IPS-18a (cell line): ENCODE data around the gene ATP5MG.
A peak's percentile ranks its signal among the peaks of the same experiment; 100 is the strongest.
"Not testable (repeated sequence)": the region's sequence is repeated elsewhere in the genome, so short reads cannot be mapped to it uniquely, and the experiment has no call there.

Experiments used
- H3K27ac ChIP-seq: one replicate; pipeline ENCODE4 v1.5.1; 2013; ENCODE audit warnings: low read length
- H3K27me3 ChIP-seq: one replicate; pipeline ENCODE4 v1.6.1; 2013; ENCODE audit warnings: mild to moderate bottlenecking, low read length; ENCODE audit not compliant: control insufficient read depth, insufficient read depth
- H3K36me3 ChIP-seq: one replicate; pipeline ENCODE4 v1.6.1; 2013; ENCODE audit warnings: low read depth, low read length; ENCODE audit not compliant: control insufficient read depth
- H3K4me1 ChIP-seq: one replicate; pipeline ENCODE4 v1.6.1; 2013; ENCODE audit warnings: low read depth, low read length; ENCODE audit not compliant: control insufficient read depth
- H3K4me3 ChIP-seq: one replicate; pipeline ENCODE4 v1.5.1; 2013; ENCODE audit warnings: low read length
- H3K9ac ChIP-seq: one replicate; pipeline ENCODE4 v1.6.1; 2013; ENCODE audit warnings: mild to moderate bottlenecking, low read length, moderate library complexity
- H3K9me3 ChIP-seq: one replicate; pipeline ENCODE4 v1.6.1; 2013; ENCODE audit warnings: low read depth, low read length; ENCODE audit not compliant: control insufficient read depth

ATP5MG gene

DNA sequence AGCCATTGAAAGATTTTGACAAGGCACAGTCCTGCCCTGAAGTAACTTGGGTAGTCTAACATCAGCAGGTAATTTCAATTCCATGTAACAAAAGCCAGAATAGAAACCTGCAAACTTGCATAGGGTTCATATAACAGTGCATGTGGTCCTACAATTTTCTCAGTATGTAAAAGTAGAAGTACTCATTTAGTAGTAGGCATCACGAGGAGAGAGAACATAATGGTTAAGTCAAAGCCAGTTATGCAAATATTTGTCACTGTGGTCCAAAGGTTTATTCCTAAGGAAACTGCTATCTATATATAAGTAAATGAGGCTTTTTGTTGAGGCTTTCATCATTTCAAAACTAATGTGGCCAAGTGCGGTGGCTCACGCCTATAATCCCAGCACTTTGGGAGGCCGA lies 10.1 kb downstream of the ATP5MG start:
- Histone ChIP-seq H3K4me3 (no peak overlapping the region), H3K4me1 (peaks cover 13% of the 10 kb centered on the region), H3K36me3 (peaks cover 32% of the 10 kb centered on the region), H3K27ac (no peak overlapping the region), H3K27me3 (no peaks in the 10 kb centered on the region), H3K9me3 (no peaks in the 10 kb centered on the region), H3K9ac (no peak overlapping the region)

- H3K4me3 ChIP-seq = no peak overlapping the region
- peaks cover 13% of the 10 kb centered on the region for H3K4me1 ChIP-seq
- H3K27ac ChIP-seq = no peak overlapping the region
- H3K9me3 ChIP-seq = no peaks in the 10 kb centered on the region
- H3K27me3 ChIP-seq = no peaks in the 10 kb centered on the region
- H3K9ac ChIP-seq = no peak overlapping the region
- H3K36me3 ChIP-seq = peaks cover 20% of the 10 kb centered on the region
Observed at GRCh38 chr11:118412921-118413320, 11.5 kb downstream of the ATP5MG start.

- Histone ChIP-seq H3K9me3 (no peaks in the 10 kb centered on the region), H3K27ac (peak overlapping the region; percentile 17), H3K27me3 (no peaks in the 10 kb centered on the region), H3K36me3 (no peaks in the 10 kb centered on the region), H3K9ac (no peak overlapping the region), H3K4me1 (peaks cover 13% of the 10 kb centered on the region), H3K4me3 (no peak overlapping the region)
Observed at GRCh38 chr11:118415062-118415738, 13.8 kb downstream of the ATP5MG start.

- no peaks in the 10 kb centered on the region for H3K9me3 ChIP-seq
- H3K9ac ChIP-seq = no peak overlapping the region
- H3K4me1 ChIP-seq = peaks cover 13% of the 10 kb centered on the region
- no peaks in the 10 kb centered on the region for H3K36me3 ChIP-seq
- H3K27me3 ChIP-seq = no peaks in the 10 kb centered on the region
- no peak overlapping the region for H3K4me3 ChIP-seq
- H3K27ac ChIP-seq = peak overlapping the region; percentile 17
Observed at GRCh38 chr11:118415739-118416068, 14.3 kb downstream of the ATP5MG start.

DNA sequence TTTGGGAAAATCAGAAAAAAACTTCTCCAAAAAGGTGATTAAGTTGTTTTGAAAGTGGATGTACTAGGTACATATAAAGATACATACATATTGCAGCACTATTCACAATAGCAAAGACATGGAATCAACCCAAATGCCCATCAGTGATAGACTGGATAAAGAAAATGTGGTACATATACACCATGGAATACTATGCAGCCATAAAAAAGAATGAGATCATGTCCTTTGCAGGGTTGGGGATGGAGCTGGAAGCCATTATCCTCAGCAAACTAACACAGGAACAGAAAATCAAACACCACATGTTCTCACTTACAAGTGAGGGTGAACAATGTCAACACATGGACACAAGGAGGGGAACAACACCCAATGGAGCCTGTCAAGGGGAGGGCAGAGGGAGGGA lies 15.5 kb downstream of the ATP5MG start:
- H3K9ac ChIP-seq, H3K27ac ChIP-seq, H3K4me3 ChIP-seq, H3K36me3 ChIP-seq, H3K9me3 ChIP-seq, H3K27me3 ChIP-seq: not testable (repeated sequence)
- peaks cover 13% of the 10 kb centered on the region for H3K4me1 ChIP-seq

DNA sequence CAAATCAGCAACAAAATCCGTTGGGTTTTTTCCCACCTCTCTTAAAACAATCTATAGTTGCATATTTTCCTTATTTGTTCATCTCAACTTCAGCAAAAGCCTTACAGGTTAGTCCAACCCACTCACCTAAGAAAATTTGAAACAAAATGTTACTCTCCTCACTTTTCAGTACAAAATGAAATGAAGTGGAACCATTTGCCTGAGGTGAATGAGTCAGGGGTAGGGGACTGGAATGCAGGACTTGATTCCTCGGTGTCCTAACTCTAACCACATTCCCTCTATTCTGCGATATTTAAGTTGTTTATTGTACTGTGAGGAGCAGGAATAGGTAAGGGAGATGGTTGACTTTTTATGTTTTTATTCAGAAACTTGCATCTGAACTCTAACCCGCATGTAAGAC lies 16.4 kb downstream of the ATP5MG start:
- Histone ChIP-seq H3K9me3 (no peaks in the 10 kb centered on the region), H3K27ac (no peak overlapping the region), H3K36me3 (no peaks in the 10 kb centered on the region), H3K4me3 (no peak overlapping the region), H3K4me1 (peaks cover 13% of the 10 kb centered on the region), H3K9ac (no peak overlapping the region), H3K27me3 (no peaks in the 10 kb centered on the region)

DNA sequence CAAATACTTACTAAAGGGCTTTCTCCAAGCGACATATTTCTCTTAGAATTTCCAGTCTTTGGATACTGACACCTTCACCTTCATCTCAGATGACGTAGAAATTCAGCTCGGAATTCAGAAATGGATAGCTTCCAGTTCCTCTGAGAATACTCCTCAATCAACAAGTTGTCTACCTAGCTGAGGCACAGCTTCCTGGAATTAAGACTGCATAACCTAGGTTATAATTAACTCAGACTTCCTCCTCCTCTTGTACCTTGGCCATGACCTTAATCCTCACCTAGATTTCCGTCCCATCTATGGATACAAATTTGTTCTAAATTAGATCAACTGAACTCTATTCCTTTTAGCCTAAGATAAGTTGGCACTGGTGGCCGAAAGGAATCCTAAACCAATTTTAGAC lies 17.4 kb downstream of the ATP5MG start:
- Histone ChIP-seq H3K4me3 (no peak overlapping the region), H3K27ac (no peak overlapping the region), H3K9me3 (no peaks in the 10 kb centered on the region), H3K4me1 (peaks cover 13% of the 10 kb centered on the region), H3K9ac (no peak overlapping the region), H3K36me3 (no peaks in the 10 kb centered on the region), H3K27me3 (no peaks in the 10 kb centered on the region)

DNA sequence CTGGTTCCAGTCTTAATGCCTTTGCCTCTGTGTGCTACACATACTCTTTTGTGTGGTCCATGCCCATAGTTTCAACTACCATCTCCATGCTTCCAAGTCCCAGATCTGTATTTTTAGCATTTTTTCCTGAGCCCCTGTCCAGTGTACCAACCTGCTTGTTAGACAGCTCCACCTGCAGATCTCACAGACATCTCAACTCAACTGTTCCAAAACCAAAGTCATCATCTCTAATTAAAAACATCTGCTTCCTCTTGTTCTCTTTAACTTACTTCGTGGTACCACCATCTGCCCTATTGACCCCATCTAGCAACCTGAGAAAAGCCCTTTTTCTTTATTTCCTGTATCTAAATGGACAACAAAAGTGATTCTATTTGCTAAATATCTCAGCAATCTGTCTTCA lies 26.3 kb downstream of the ATP5MG start:
- H3K27ac ChIP-seq = no peak overlapping the region
- no peaks in the 10 kb centered on the region for H3K36me3 ChIP-seq
- H3K4me1 ChIP-seq = no peaks in the 10 kb centered on the region
- H3K9me3 ChIP-seq = no peaks in the 10 kb centered on the region
- H3K27me3 ChIP-seq = no peaks in the 10 kb centered on the region
- H3K9ac ChIP-seq = no peak overlapping the region
- H3K4me3 ChIP-seq = no peak overlapping the region

GRCh38 chr11:118430956-118431355 lies 29.6 kb downstream of the ATP5MG start:
- no peak overlapping the region for H3K27ac ChIP-seq

DNA sequence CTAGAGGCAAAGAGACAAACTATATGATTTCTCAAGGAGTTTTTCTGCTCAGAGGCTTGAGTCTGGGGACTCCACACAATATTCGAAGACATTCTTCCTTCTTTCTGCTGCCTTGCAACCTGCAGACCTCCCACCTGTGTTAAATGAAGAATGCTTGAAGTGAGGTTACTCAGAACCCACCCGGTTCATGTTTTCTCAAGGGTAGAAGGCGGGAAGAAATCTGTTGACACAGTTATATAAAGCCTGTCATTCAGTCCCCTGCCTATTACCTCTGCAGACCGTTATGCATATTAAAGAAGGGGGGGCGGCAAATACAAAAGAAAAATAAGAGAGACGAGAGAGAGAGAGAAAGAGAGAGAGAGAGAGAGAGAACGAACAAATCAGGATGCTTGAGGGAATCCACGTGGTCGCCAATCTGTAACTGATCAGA lies 32.7 kb downstream of the ATP5MG start:
- Histone ChIP-seq H3K36me3 (peaks cover under 1% of the 10 kb centered on the region), H3K27ac (no peak overlapping the region), H3K9me3 (no peaks in the 10 kb centered on the region), H3K4me1 (peaks cover 14% of the 10 kb centered on the region), H3K4me3 (peak overlapping the region; percentile 84), H3K27me3 (peaks cover 6% of the 10 kb centered on the region), H3K9ac (peak overlapping the region; percentile 89)

More at GRCh38 chr11:118430956-118431355, 29.6 kb downstream of the ATP5MG start:
- H3K4me3 ChIP-seq = no peak overlapping the region
- H3K9me3 ChIP-seq = no peaks in the 10 kb centered on the region
- H3K27me3 ChIP-seq = peaks cover 6% of the 10 kb centered on the region
- H3K9ac ChIP-seq = no peak overlapping the region
- H3K36me3 ChIP-seq = no peaks in the 10 kb centered on the region
- H3K4me1 ChIP-seq = peaks cover 6% of the 10 kb centered on the region

- Histone ChIP-seq H3K9ac (peak overlapping the region; percentile 89), H3K27me3 (peaks cover 6% of the 10 kb centered on the region), H3K9me3 (no peaks in the 10 kb centered on the region), H3K27ac (peak overlapping the region; percentile 11), H3K4me1 (peaks cover 20% of the 10 kb centered on the region), H3K4me3 (peak overlapping the region; percentile 84), H3K36me3 (peaks cover 7% of the 10 kb centered on the region)
Observed at GRCh38 chr11:118434553-118435289, 33.3 kb downstream of the ATP5MG start.
